Prostate gland (tissue), 2 donors: ENCODE measurements around the gene C6orf120.

Experiments
- POLR2A ChIP-seq: fragments of 450-650 bp; IDR thresholded peaks from one replicate; pipeline ENCODE4 v1.6.1; 2016; ENCODE audit warnings: antibody characterized with exemption, mild to moderate bottlenecking
- TF ChIP-seq, protein P1 (sequence below), 4 experiments: fragments of 200-600 bp in 2 of 4; fragments of 450-650 bp in 2 of 4; sonication (generic) in 2 of 4; IDR thresholded peaks; 1 replicate in 3 of 4; 2 replicates in 1 of 4; pipeline ENCODE4 v1.5.1; 2016 to 2019; ENCODE audit warnings: antibody characterized with exemption in 4 of 4, mild to moderate bottlenecking in 2 of 4, moderate library complexity in 2 of 4

DNA sequence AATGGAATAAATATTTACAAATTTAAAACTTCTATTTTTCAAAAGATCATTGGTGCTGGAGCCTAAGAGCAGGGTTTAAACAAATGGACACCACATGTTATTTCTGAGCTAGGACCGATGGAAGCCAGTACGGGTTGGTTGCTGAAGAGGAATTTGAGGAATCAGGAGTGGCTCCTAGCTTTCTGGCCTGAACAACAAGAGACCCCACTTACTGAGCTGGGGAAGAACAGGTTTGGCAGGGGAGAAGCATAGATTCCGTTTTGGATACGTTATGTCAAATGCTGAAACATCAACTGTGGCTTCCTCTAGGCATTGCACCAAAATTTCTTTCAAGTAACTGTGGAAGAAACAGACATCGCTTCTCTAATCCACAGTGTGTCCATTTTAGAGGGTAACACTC is 6.8 kb upstream of the C6orf120 start:
- TF ChIP-seq, protein P1, sequence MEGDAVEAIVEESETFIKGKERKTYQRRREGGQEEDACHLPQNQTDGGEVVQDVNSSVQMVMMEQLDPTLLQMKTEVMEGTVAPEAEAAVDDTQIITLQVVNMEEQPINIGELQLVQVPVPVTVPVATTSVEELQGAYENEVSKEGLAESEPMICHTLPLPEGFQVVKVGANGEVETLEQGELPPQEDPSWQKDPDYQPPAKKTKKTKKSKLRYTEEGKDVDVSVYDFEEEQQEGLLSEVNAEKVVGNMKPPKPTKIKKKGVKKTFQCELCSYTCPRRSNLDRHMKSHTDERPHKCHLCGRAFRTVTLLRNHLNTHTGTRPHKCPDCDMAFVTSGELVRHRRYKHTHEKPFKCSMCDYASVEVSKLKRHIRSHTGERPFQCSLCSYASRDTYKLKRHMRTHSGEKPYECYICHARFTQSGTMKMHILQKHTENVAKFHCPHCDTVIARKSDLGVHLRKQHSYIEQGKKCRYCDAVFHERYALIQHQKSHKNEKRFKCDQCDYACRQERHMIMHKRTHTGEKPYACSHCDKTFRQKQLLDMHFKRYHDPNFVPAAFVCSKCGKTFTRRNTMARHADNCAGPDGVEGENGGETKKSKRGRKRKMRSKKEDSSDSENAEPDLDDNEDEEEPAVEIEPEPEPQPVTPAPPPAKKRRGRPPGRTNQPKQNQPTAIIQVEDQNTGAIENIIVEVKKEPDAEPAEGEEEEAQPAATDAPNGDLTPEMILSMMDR (IDR thresholded peaks at IDR 0.05), result no peak
- TF ChIP-seq POLR2A, result no peak
